ENCODE data around the gene LDB2. TPM values are rescaled to one million over a fixed set of nuclear protein-coding genes. Genes with fewer than 3 reads are reported as not detected.
A peak's percentile ranks its signal among the peaks of the same experiment; 100 is the strongest.

LDB2 gene
- total RNA-seq, 1 donor: 18.8 TPM

GRCh38 chr4:16532240-16532970 lies 366.0 kb downstream of the LDB2 start:
- no peaks in the 10 kb centered on the region for H3K27me3 ChIP-seq (ENCODE audit: insufficient read depth, low read length)
- H3K27ac ChIP-seq (ENCODE audit: low read depth, low read length): peak overlapping the region; percentile 71
- no peaks in the 10 kb centered on the region for H3K9me3 ChIP-seq (ENCODE audit: low read depth, low read length)
- H2AFZ ChIP-seq (ENCODE audit: low read length): no peak overlapping the region
- peak overlapping the region; percentile 10 for H3K4me3 ChIP-seq (ENCODE audit: insufficient read depth, low read length)
- DNase-seq (ENCODE audit: insufficient read length, low spot score, missing footprints): no peak
- TF ChIP-seq CTCF (IDR thresholded peaks at IDR 0.05; ENCODE audit: extremely low read depth, low read depth, low read length): no peak
- H3K4me2 ChIP-seq (ENCODE audit: insufficient read depth, low read length): peak overlapping the region; percentile 56
- peaks cover 33% of the 10 kb centered on the region for H3K4me1 ChIP-seq (ENCODE audit: insufficient read depth, low read length)
- H3K79me2 ChIP-seq (ENCODE audit: insufficient read depth, low read length): no peaks in the 10 kb centered on the region
- peaks cover 3% of the 10 kb centered on the region for H3K36me3 ChIP-seq (ENCODE audit: insufficient read depth, low read length)
- no peaks in the 10 kb centered on the region for H4K20me1 ChIP-seq (ENCODE audit: insufficient read depth, low read length)

DNA sequence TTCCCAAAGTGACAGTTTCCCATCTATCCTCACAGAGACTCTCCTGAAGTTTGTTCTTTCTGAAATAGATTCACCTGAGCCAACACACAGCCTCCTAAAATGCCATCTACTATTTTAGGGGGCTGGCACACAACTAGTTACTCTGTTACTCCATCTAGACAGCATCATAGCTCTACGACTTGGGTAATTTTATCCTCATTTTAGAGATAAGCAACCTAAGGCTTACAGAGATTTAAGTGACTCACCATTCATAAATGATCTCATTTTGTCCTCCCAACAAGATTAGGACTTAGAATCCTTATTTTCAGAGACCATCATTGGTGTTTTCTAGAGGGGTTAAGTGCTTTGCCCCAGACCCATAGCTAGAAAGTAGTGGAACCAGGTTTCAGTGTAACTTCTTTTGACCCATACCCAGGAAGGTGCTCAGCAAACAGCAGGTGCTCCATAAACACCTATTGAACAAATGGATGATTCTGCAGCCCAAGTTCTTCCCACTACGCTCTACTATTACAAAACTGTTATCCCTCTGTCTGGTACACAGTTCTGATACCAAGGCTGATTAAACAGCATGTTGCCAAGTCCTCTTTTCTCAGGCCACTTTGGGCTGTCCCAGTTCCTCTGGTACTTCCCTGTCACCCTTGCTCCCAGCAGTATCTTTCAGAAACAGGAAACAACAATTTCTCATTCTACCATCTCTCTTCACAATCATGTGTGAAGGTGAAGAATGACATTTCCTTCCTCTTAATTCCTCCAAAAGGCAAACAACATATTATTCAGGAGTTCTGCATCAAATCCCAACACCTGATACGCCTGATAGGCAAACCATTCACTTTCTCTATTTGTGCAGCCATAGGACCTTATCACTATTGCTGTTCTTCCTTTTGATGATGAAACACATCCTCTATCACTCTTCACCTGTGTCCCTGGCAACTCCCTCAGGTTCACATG lies 367.5 kb downstream of the LDB2 start:
- TF ChIP-seq CTCF (IDR thresholded peaks at IDR 0.05; ENCODE audit: extremely low read depth, low read depth, low read length): no peak
- Histone ChIP-seq H3K9me3 (ENCODE audit: low read depth, low read length) (no peaks in the 10 kb centered on the region), H3K4me2 (ENCODE audit: insufficient read depth, low read length) (peak overlapping the region; percentile 42), H3K27me3 (ENCODE audit: insufficient read depth, low read length) (no peaks in the 10 kb centered on the region), H3K4me3 (ENCODE audit: insufficient read depth, low read length) (no peak overlapping the region), H3K27ac (ENCODE audit: low read depth, low read length) (peak overlapping the region; percentile 71), H3K79me2 (ENCODE audit: insufficient read depth, low read length) (no peaks in the 10 kb centered on the region), H2AFZ (ENCODE audit: low read length) (no peak overlapping the region), H4K20me1 (ENCODE audit: insufficient read depth, low read length) (no peaks in the 10 kb centered on the region), H3K4me1 (ENCODE audit: insufficient read depth, low read length) (peaks cover 33% of the 10 kb centered on the region), H3K36me3 (ENCODE audit: insufficient read depth, low read length) (peaks cover under 1% of the 10 kb centered on the region)
- peak; percentile 86 for DNase-seq (ENCODE audit: insufficient read length, low spot score, missing footprints)

DNA sequence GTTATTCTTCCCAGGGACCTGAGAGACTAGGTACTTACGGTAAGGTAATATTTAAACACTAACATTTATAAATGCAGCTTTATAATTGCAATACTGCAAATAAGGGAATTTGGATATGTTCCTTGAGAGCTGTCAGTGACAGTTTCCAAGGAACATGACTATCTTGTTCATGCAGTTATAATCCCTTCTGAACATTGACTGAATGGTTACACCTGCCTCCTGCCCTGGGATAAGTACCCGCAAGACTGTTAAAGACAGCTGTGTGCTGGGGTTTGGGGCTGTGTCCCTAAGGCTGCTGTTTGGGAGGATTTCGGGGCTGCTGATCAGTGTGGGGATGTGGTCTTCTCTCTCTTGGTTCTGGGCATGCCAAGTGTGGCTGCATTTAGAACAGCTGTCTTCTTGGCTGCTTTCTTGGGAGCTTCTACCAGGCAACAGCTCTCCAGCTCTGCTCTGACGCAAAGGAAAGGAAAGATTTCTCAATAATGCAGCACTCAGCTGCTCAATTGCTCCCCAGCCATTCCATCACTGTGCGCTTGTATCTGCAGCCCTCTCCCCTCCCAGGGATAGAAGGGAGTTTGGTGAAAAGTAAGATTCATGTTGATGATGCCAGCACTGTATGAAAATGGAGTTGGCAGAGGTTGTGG lies 373.4 kb downstream of the LDB2 start:
- Histone ChIP-seq H3K4me2 (ENCODE audit: insufficient read depth, low read length) (no peak overlapping the region), H3K27ac (ENCODE audit: low read depth, low read length) (no peak overlapping the region), H3K27me3 (ENCODE audit: insufficient read depth, low read length) (no peaks in the 10 kb centered on the region), H3K36me3 (ENCODE audit: insufficient read depth, low read length) (no peaks in the 10 kb centered on the region), H3K4me1 (ENCODE audit: insufficient read depth, low read length) (peaks cover 2% of the 10 kb centered on the region), H3K9me3 (ENCODE audit: low read depth, low read length) (no peaks in the 10 kb centered on the region), H3K79me2 (ENCODE audit: insufficient read depth, low read length) (no peaks in the 10 kb centered on the region), H4K20me1 (ENCODE audit: insufficient read depth, low read length) (no peaks in the 10 kb centered on the region), H3K4me3 (ENCODE audit: insufficient read depth, low read length) (no peak overlapping the region), H2AFZ (ENCODE audit: low read length) (no peak overlapping the region)
- TF ChIP-seq CTCF (IDR thresholded peaks at IDR 0.05; ENCODE audit: extremely low read depth, low read depth, low read length): no peak
- peak; percentile 51 for DNase-seq (ENCODE audit: insufficient read length, low spot score, missing footprints)

Data from osteoblast (primary cell).